DMS114 treated with DMSO at 0.1 percent for 48 hours (cell line): ENCODE results near the gene ENTREP3.
"Not testable (repeated sequence)": the region's sequence is repeated elsewhere in the genome, so short reads cannot be mapped to it uniquely, and the experiment has no call there.

Experiments used
- DNase-seq: peaks from one replicate; lab custom pipeline; 2025; ENCODE audit not compliant: unreplicated experiment; lab: John Stamatoyannopoulos, UW

The ENTREP3 gene

GRCh38 chr1:155226188-155226909 lies 28.9 kb downstream of the ENTREP3 start:
- DNase-seq: peak; percentile 91

- DNase-seq: not testable (repeated sequence)
Measured at GRCh38 chr1:155225404-155225759, 29.9 kb downstream of the ENTREP3 start.

- DNase-seq: no peak
Measured at GRCh38 chr1:155223047-155223446, 32.2 kb downstream of the ENTREP3 start.

- DNase-seq: not testable (repeated sequence)
Measured at GRCh38 chr1:155220211-155220965, 34.9 kb downstream of the ENTREP3 start.

- no peak for DNase-seq
Measured at GRCh38 chr1:155219592-155220031, 35.7 kb downstream of the ENTREP3 start.

- DNase-seq: no peak
Measured at GRCh38 chr1:155218854-155219591, 36.3 kb downstream of the ENTREP3 start.

GRCh38 chr1:155214702-155215101 lies 40.6 kb downstream of the ENTREP3 start:
- DNase-seq: not testable (repeated sequence)

- DNase-seq: not testable (repeated sequence)
Measured at GRCh38 chr1:155212051-155212440, 43.2 kb downstream of the ENTREP3 start.

GRCh38 chr1:155211381-155212050 lies 43.8 kb downstream of the ENTREP3 start:
- not testable (repeated sequence) for DNase-seq

- DNase-seq: no peak
Measured at GRCh38 chr1:155210314-155211104, 44.8 kb downstream of the ENTREP3 start.

GRCh38 chr1:155209312-155209721 lies 46.0 kb downstream of the ENTREP3 start:
- DNase-seq: no peak

GRCh38 chr1:155208541-155209311 lies 46.6 kb downstream of the ENTREP3 start, which contains the start of gene MTX1:
Gene MTX1 (plus strand): TSS chr1:155208695. CDS start chr1:155208805, 110 bp downstream.
- peak; percentile 80 for DNase-seq

- peak; percentile 64 for DNase-seq
Measured at GRCh38 chr1:155207806-155208540, 47.3 kb downstream of the ENTREP3 start, which contains the start of gene THBS3. Gene THBS3 (minus strand): TSS chr1:155207897. CDS start chr1:155207876, 21 bp downstream.

- peak; percentile 84 for DNase-seq
Measured at GRCh38 chr1:155206891-155207805, 48.1 kb downstream of the ENTREP3 start.

- no peak for DNase-seq
Measured at GRCh38 chr1:155205969-155206593, 49.2 kb downstream of the ENTREP3 start.

GRCh38 chr1:155205035-155205434 lies 50.2 kb downstream of the ENTREP3 start:
- DNase-seq: no peak
